ENCODE results near the gene UGT2A2. TPM values are rescaled to one million over a fixed set of nuclear protein-coding genes. Genes with fewer than 3 reads are reported as not detected.

UGT2A2 gene
- total and polyA plus RNA-seq, 10 of the 15 experiments (the other 5 are each of a cell fraction or from before 2014, with no cell fraction given), result 0.18 TPM; not detected in 9

DNA sequence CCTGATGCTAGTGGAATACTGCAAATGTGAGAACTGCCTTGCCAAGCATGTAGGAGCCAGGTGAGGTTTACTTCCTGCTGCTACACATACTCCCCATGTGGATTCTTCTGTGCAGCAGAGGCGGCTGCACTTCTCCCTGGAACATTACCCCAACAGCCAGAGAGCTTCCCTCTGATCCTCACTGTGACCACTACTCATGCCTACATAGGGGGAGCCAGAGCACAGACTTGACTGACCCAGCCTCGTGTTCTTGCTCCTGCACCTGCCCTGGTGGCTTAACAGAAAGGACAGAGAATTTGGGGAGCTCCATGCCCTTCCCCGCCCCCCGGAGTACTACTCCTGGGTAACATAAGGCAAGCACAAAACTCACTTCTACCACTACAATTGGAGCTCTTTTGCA is 38.4 kb downstream of the UGT2A2 start:
- SMC1A ChIA-PET (ENCODE audit: uncharacterized antibody, unreplicated experiment), result no interaction called here
- in situ Hi-C loops (cut with MboI), result loop anchor here (25.0 kb wide), 2 partner anchors 289 to 1114 kb away; no protein-coding TSS in a partner anchor
- H2AFZ ChIP-seq (ENCODE audit: control insufficient read depth, low read depth, low read length), result no peak overlapping the region
- H3K9me3 ChIP-seq (replicated peaks; ENCODE audit: control insufficient read depth, insufficient read depth, low read length), result no peaks in the 10 kb centered on the region
- H3K9ac ChIP-seq (ENCODE audit: control insufficient read depth, insufficient read depth, low read length), result no peak overlapping the region
- CTCF ChIA-PET, result no interaction called here
- DNase-seq (ENCODE audit: low read depth, low spot score) (no peak), FAIRE-seq (no peak), ATAC-seq (no peak)
- WGBS (ENCODE audit: insufficient coverage, insufficient replicate concordance, low lambda C conversion rate, missing lambda C conversion rate), result 30% methylated on average over 4 of the region's 4 CpGs
- no peaks in the 10 kb centered on the region for H3K4me1 ChIP-seq (ENCODE audit: control insufficient read depth, insufficient read depth, low read length)
- H3K27me3 ChIP-seq (replicated peaks in 1 of 2; ENCODE audit: control insufficient read depth in 2 of 2, insufficient read depth in 2 of 2, low read length in 1 of 2), result no peaks in the 10 kb centered on the region
- H3K79me2 ChIP-seq (ENCODE audit: control insufficient read depth, insufficient read depth, low read length), result no peaks in the 10 kb centered on the region
- intact Hi-C loops (cut with micrococcal nuclease; ENCODE audit: unreplicated experiment), result no loop called here
- no peaks in the 10 kb centered on the region for H4K20me1 ChIP-seq (ENCODE audit: control insufficient read depth, insufficient read depth)
- TF ChIP-seq SMAD1 (IDR thresholded peaks at IDR 0.05; ENCODE audit: low read depth, partially characterized antibody), result no peak
- no peak for TF ChIP-seq CHD1 (IDR thresholded peaks at IDR 0.05; ENCODE audit: low read depth, low read length)
- TF ChIP-seq PML (IDR thresholded peaks at IDR 0.05; ENCODE audit: low read length), result no peak
- no peak for TF ChIP-seq FOXM1 (IDR thresholded peaks at IDR 0.05; ENCODE audit: low read depth, low read length)
- no peak for TF ChIP-seq NFYA (IDR thresholded peaks at IDR 0.05; ENCODE audit: borderline replicate concordance, low read depth, low read length)
- TF ChIP-seq, protein P1, sequence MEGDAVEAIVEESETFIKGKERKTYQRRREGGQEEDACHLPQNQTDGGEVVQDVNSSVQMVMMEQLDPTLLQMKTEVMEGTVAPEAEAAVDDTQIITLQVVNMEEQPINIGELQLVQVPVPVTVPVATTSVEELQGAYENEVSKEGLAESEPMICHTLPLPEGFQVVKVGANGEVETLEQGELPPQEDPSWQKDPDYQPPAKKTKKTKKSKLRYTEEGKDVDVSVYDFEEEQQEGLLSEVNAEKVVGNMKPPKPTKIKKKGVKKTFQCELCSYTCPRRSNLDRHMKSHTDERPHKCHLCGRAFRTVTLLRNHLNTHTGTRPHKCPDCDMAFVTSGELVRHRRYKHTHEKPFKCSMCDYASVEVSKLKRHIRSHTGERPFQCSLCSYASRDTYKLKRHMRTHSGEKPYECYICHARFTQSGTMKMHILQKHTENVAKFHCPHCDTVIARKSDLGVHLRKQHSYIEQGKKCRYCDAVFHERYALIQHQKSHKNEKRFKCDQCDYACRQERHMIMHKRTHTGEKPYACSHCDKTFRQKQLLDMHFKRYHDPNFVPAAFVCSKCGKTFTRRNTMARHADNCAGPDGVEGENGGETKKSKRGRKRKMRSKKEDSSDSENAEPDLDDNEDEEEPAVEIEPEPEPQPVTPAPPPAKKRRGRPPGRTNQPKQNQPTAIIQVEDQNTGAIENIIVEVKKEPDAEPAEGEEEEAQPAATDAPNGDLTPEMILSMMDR (IDR thresholded peaks at IDR 0.05 in 2 of 3, conservative IDR thresholded peaks at IDR 0.05 in 1 of 3; ENCODE audit: control insufficient read depth in 2 of 3, extremely low read depth in 1 of 3, insufficient read depth in 1 of 3, low read depth in 3 of 3, low read length in 3 of 3), result no peak
- no peak for TF ChIP-seq RCOR1 (conservative IDR thresholded peaks at IDR 0.05; ENCODE audit: low read depth, low read length)
- TF ChIP-seq CEBPB (IDR thresholded peaks at IDR 0.05; ENCODE audit: borderline replicate concordance in 1 of 2, low read depth in 2 of 2, low read length in 2 of 2), result no peak
- TF ChIP-seq CBFB (IDR thresholded peaks at IDR 0.05; ENCODE audit: low read depth), result no peak
- RAD21 ChIA-PET (ENCODE audit: unreplicated experiment), result no interaction called here
- no peaks in the 10 kb centered on the region for H3K36me3 ChIP-seq (ENCODE audit: control insufficient read depth in 2 of 2, insufficient read depth in 2 of 2, low read length in 1 of 2)
- H3K4me3 ChIP-seq, result no peak overlapping the region
- BruUV-seq (replicated peaks), result no TSS peak
- H3K27ac ChIP-seq (ENCODE audit: control insufficient read depth, insufficient read depth), result no peak overlapping the region
- no peak overlapping the region for H3K4me2 ChIP-seq (ENCODE audit: control insufficient read depth, insufficient read depth)
- POLR2A ChIA-PET, result no interaction called here
